ENCODE measurements around the gene FUT3.

DNA sequence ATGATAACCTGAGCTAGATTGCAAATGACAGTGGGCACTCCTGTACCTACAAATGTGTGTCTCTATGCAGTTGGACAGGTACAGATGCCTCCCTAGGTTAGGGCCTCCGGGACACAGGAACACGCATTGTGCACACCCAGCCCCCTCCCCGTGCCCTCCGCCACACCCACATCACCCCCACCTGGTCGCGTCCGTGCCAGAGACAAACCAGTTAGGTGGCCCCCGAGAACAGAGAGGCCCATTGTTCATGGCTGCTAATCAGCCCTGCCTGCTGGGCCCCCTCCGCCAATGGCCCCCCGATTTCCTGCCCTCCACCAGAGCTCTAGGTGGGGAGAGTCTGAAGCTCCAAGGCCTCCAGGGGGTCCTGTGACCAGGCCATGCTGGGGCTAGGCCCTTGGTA is 32.7 kb downstream of the FUT3 start:
- no peak for TF ChIP-seq POLR2A (IDR thresholded peaks at IDR 0.05)
- TF ChIP-seq, protein P1, sequence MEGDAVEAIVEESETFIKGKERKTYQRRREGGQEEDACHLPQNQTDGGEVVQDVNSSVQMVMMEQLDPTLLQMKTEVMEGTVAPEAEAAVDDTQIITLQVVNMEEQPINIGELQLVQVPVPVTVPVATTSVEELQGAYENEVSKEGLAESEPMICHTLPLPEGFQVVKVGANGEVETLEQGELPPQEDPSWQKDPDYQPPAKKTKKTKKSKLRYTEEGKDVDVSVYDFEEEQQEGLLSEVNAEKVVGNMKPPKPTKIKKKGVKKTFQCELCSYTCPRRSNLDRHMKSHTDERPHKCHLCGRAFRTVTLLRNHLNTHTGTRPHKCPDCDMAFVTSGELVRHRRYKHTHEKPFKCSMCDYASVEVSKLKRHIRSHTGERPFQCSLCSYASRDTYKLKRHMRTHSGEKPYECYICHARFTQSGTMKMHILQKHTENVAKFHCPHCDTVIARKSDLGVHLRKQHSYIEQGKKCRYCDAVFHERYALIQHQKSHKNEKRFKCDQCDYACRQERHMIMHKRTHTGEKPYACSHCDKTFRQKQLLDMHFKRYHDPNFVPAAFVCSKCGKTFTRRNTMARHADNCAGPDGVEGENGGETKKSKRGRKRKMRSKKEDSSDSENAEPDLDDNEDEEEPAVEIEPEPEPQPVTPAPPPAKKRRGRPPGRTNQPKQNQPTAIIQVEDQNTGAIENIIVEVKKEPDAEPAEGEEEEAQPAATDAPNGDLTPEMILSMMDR (IDR thresholded peaks at IDR 0.05): no peak

Data from stomach (tissue), 4 donors.